GM18498 (cell line): ENCODE measurements around the gene PPP2R5C.
"Not testable (repeated sequence)": the region's sequence is repeated elsewhere in the genome, so short reads cannot be mapped to it uniquely, and the experiment has no call there.

Experiments used
- ATAC-seq: cut with Tn5 transposase; IDR thresholded peaks from one replicate; pipeline ENCODE4 v1.9.1; 2021; ENCODE audit warnings: mild to moderate bottlenecking, moderate library complexity; ENCODE audit not compliant: unreplicated experiment

The PPP2R5C gene

GRCh38 chr14:101749756-101750155 is 11.8 kb upstream of the PPP2R5C start:
- not testable (repeated sequence) for ATAC-seq

- no peak for ATAC-seq
These were observed 6.6 kb upstream of the PPP2R5C start for GRCh38 chr14:101754893-101755292.

DNA sequence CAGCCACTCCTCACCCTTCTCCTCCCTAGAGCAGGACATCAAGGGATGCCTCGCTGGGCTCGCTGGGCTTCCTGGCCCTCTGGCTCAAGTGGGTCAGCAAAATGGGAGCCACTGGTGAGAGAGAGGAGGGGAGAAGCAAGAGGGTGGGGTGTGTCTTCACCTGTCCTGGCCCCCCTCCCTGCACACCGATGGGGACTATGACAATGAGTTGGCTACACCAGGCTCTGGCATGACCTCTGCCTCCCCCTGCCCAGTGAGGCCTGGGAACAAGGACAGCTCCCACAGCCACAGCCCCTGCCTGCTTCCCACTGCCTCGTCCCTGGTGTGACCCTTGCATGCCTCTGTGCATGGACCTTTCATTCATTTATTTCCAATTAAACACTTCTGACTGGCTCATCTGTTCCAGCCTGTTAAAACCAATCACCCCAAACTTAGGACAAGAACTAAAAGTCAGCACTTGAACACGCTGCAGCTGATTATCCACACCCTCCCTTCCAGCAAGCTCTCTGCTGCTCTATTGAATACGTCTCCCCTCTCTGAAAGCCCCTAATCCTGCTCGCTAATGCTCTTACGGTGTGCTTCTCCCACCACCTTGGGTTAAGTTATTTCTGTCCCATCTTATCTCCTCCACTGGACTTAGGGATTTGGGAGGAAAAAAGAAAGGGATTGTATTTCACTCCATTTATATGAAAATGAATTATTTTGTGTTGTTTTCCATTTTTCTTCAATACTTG is 5.8 kb upstream of the PPP2R5C start:
- ATAC-seq, result no peak

GRCh38 chr14:101757064-101757838 is 4.3 kb upstream of the PPP2R5C start:
- ATAC-seq, result no peak

GRCh38 chr14:101757839-101758211 is 3.7 kb upstream of the PPP2R5C start:
- no peak for ATAC-seq

DNA sequence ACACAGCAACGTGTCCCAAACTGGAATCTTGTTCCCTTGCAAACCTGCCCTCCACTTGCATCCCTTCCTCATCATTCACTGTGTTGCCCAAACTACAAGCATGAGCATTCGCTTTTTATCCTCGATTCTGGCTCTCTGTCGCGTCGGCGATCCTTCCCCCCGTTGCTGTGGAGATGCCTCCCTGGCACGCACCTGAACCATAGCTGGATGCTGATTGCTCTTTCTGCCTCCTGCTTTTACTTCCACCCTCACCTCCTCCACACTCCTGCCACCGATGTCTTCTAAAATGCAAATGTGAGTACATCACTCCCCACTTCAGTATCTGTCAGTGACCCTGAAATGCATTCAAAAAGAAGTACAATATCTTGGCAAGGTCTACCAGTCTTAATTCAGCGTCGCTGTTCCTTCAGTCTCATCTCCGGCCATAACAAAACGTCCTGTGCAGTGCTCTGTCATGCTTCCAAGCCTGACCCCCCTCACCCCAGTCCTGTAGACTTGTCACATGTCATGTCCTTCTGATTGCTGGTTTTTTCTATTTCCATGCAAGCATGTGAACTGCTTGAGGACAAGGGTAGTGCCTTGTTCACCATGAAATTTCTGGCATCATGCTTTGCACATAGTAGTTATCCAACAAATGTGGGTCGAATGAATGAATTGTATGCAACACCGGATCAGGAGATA is 2.5 kb upstream of the PPP2R5C start:
- ATAC-seq, result no peak

GRCh38 chr14:101760138-101761011 is 1.1 kb upstream of the PPP2R5C start:
- peak; percentile 66 for ATAC-seq

DNA sequence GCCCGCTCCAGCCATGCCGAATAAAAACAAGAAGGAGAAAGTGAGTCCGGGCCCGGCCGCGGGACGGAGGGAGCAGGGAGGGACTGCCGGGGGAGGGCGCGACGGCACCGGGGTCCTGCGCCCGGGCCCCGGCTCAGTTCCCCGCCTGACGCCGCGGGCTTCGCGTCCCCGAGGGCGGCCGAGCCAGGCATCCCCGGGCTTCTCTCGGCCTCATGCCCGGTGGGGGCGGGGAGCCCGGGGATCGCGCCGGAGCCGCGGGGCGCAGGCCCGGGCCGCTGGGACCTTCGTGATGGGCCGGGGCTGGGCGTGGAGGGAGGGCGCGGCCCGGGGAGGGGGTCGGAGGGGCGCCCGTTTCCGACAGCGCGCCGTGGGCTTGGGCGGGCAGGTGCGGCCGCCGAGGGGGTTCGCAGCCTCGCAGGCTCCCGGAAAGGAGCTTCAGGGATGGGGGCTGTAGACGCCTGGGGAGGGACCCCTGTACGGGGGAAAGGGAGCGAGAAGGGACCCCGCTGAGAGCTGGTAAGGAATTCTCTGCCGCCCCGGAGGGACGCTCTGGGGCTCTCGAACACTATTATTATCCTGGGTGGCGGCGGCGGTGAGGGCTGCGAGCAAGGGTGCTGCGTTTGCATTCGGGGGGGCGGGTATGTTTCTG is 496 bp downstream of the PPP2R5C start:
- ATAC-seq, result peak; percentile 24

GRCh38 chr14:101762530-101763101 is 1.1 kb downstream of the PPP2R5C start:
- no peak for ATAC-seq

DNA sequence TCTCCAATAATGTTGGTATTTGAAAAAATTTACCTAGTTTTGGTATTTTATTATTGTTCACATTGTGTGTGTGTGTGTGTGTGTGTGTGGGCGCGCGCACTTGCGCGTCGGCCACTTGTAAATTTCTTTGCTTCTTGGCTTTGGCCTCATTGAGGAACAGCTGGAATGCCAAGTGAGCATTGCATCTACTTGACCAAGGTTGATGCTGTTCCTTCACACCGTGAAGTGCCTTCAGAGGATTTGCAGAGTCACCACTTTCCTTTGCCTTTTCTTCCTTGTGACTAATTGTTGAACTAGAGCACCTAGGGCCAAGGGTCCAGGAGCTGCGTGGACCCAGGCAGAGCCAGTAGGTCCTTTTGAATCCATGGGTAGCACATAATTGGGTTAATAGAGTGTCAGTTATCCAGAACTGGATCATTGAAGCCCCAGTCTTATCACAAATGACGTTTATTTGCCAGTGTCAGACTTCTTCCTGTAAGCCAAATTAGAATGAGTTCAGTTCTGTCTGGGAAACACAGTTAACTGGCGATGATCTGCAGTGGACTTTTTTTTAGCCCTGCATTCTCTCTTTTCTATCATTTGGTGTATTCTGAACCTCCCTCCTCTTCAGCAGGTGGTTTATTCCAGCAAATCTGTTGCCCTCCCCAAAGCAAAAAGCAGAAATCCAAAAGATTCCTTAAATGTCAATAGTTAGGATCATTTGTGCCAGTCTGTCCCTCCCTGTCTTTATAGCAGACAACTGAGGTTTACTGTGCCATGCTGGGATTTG is 2.6 kb downstream of the PPP2R5C start:
- ATAC-seq, result no peak

- ATAC-seq, result no peak
These were observed 6.3 kb downstream of the PPP2R5C start for GRCh38 chr14:101767618-101768362.

GRCh38 chr14:101770183-101770582 is 8.7 kb downstream of the PPP2R5C start:
- ATAC-seq, result no peak

- ATAC-seq, result no peak
These were observed 11.3 kb downstream of the PPP2R5C start for GRCh38 chr14:101772770-101773169.

DNA sequence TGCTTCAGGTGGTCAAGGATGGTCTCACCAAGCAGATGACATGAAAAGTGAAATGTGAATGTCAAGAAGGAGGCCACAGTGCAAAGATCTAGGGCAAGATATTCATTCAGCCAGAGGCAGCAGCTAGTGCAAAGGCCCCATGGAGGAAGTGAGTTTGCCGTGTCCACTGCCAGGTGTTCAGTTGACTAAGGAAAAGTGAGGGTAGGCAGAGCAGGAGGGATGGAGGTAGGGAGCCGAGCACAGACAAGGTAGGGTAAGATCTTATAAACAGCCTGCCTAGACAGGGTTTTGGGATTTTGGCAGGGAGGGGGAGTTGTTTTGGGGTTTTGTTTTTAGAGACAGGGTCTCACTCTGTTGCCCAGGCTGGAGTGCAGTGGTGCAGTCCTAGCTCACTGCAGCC is 11.9 kb downstream of the PPP2R5C start:
- ATAC-seq, result no peak

DNA sequence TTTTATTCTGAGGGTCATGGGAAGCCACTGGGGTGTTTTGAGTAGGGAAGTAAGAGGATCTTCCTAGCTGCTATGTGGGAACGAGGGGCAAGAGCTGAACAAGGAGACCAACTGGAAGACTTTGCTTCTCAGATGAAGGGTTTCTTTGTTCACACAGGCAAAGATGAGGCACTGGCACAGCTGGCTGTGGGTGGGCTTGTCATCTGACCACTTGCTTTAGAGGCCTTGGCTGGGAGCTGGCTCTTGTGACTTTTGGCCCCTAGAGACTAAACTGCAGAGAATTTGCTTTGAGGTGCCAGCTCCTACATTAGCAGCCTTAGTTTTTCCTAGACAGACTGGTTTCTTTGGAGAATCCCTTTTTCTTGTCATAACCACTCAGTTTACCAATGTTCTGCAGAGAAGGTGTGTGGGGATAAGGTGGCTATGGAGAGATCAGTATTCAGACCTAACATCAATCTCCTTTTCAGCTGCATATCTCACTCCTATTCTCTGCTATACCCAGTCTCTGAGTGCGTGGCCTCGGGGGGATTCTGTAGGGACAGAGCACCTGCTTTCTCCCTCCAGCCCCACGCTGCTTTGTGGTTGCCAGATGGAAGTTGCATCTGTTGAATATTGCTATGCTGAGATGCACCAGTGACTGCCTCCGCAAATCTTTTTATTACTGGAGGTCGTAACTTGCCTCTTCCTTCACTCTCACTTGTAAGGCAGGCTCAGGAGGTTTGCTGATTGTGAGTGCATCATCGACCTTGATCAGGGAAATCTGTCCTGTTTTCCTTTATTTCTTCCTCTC is 12.7 kb downstream of the PPP2R5C start:
- no peak for ATAC-seq

DNA sequence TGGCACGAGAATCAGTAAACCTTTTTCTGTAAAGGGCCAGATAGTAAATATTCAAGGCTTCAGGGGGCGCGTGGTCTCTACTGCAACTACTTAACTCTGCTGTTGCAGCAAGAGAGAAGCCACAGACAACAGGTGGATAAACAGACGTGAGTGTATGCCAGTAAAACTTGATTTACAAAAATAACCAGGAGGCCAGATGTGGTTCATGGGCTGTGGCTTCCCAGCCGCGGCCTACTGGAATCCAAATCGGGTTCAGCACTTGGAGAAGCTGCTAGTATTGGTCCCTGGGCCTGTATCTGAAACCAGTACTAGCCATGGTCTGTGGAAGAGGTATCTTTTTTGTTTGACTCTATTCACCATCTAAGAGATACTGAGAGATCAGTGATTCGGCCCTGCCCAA is 13.3 kb downstream of the PPP2R5C start:
- ATAC-seq, result no peak

GRCh38 chr14:101775826-101776225 is 14.3 kb downstream of the PPP2R5C start:
- no peak for ATAC-seq

DNA sequence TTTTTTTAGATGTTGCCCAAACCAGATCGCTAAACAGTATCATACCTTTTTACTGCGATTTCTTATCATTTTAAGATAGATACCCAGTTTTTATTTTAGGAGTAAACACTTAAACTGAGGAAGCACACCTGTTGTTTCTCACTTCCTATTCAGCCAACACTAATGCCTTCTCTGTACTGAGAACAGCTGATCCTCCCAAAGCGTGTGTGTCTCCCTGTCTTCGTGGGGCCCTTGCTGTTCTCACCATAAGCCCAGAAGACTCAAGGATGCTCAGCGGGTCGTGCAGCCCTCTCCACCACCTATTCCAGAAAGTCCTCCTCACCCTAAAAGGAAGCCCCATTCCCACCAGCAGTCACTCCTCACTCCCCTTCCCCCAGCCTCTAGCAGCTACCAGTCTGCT is 14.8 kb downstream of the PPP2R5C start:
- peak; percentile 50 for ATAC-seq
